ENCODE measurements around the gene BSDC1.

DNA sequence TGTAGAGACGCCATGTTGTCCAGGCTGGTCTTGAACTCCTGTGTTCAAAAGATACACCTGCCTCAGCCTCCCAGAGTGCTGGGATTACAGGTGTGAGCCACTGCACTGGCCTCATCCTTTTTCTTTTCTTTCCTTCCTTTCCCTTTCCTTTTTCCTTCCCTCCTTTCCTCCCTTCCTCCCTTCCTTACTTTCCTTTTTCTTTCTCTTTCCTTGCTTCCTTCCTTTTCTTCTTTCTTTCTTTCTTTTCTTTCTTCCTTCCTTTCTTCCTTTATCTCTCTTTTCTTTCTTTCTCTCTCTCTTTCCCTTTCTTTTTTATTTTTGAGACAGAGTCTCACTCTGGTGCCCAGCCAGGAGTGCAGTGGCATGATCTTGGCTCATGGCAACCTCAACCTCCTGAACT is 37.8 kb downstream of the BSDC1 start:
- no peak for TF ChIP-seq CTCF (IDR thresholded peaks at IDR 0.05)
- no peak for TF ChIP-seq POLR2A (IDR thresholded peaks at IDR 0.05)

All from heart left ventricle (tissue), 13 donors.